K562 treated with DMSO at 1 percent for 24 hours (cell line): Measurements from ENCODE around the gene ISG15. TPM values are rescaled to one million over a fixed set of nuclear protein-coding genes. Genes with fewer than 3 reads are reported as not detected.

Source experiments
- total RNA-seq: library from RNA; unstranded; fragments of 300-600 nt; gene quantifications from 2 replicates; pipeline ENCODE4 v1.2.3, GENCODE V29; 2022; ENCODE audit warnings: low read depth; ENCODE audit not compliant: insufficient read depth

Gene ISG15
- 110 and 141 TPM in 2 replicates for total RNA-seq

GRCh38 chr1:1013105-1013921 is at the start of gene ISG15:
ISG15 (plus strand) TSS chr1:1013497; CDS start chr1:1013574, 77 bp downstream.

GRCh38 chr1:966135-966703 is 47.1 kb upstream of the ISG15 start, which contains the start of gene PLEKHN1:
PLEKHN1 (plus strand) TSS chr1:966482; CDS start chr1:966532, 50 bp downstream.

DNA sequence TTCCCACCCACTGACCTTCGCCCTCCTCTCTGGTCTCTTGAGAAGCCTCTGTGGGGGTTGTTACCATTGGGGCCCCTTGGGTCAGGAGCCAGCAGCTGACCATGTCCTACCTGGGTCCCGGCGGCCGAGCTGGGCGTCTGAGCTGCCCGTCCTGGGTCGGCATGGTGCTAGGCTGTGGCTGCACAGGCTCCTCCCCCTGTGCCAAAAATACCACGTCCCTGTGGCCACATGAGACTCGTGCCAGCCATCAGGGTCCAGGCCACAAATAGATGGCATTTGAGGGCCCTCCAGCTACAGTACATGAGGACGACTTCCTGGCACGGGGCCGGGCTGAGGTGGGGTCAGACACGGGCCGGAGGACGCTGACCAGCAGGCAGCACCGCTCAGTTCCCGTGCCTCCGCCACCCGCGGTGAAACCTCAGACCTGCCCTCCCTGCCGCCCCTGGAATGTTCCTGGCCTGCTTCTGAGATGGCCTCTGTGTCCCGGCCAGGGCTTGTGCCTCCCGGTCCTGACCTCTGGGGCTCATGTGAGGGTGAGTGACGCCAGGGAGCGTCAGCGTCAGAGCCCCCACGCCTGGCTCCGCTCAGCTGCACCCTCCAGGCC is 31.2 kb upstream of the ISG15 start, which contains the start of gene PERM1:
Gene PERM1, minus strand, starts transcription at position 139 of the 604 bp plus-strand sequence. CDS start 1,064 bp downstream, outside the sequence.

GRCh38 chr1:999725-1000356 is 13.5 kb upstream of the ISG15 start, which contains the start of gene HES4:
HES4 (minus strand) TSS chr1:1000097; CDS start chr1:999973, 124 bp downstream.

GRCh38 chr1:1020000-1020404 is 6.7 kb downstream of the ISG15 start, which contains the start of gene AGRN:
AGRN (plus strand) TSS chr1:1020120; CDS start chr1:1020173, 53 bp downstream.

Other genes starting within 250 kb of the ISG15 start
- gene SAMD11, start 89.6 kb upstream of the ISG15 start, total RNA-seq, result 20.5 and 21.7 TPM in 2 replicates
- gene NOC2L, start 54.2 kb upstream of the ISG15 start, total RNA-seq, result 177 and 179 TPM in 2 replicates
- 15.8 and 20.6 TPM in 2 replicates for gene KLHL17, start 52.9 kb upstream of the ISG15 start, total RNA-seq
- 0.25 and 0.73 TPM in 2 replicates for gene PLEKHN1, start 47.0 kb upstream of the ISG15 start, total RNA-seq
- 0.34 TPM in 1 of 2 replicates, not detected in the other for gene PERM1, start 31.4 kb upstream of the ISG15 start, total RNA-seq
- 27.9 and 28.9 TPM in 2 replicates for gene HES4, start 13.4 kb upstream of the ISG15 start, total RNA-seq
- 83.0 and 97.6 TPM in 2 replicates for gene AGRN, start 6.6 kb downstream of the ISG15 start, total RNA-seq
- not detected in 2 replicates for gene RNF223, start 60.8 kb downstream of the ISG15 start, total RNA-seq
- 20.6 and 26.3 TPM in 2 replicates for gene C1orf159, start 102.6 kb downstream of the ISG15 start, total RNA-seq
- gene TTLL10, start 160.4 kb downstream of the ISG15 start, total RNA-seq, result not detected in 2 replicates
- not detected in 2 replicates for gene TNFRSF18, start 193.1 kb downstream of the ISG15 start, total RNA-seq
- 0.75 and 1.9 TPM in 2 replicates for gene TNFRSF4, start 200.7 kb downstream of the ISG15 start, total RNA-seq
- gene SDF4, start 218.5 kb downstream of the ISG15 start, total RNA-seq, result 276 and 297 TPM in 2 replicates
- gene B3GALT6, start 218.7 kb downstream of the ISG15 start, total RNA-seq, result 17.9 and 21.2 TPM in 2 replicates
- 1.9 and 2.5 TPM in 2 replicates for gene C1QTNF12, start 233.2 kb downstream of the ISG15 start, total RNA-seq